K562 (cell line): ENCODE measurements around the gene PLXDC1. TPM values are rescaled to one million over a fixed set of nuclear protein-coding genes. Genes with fewer than 3 reads are reported as not detected.

ENCODE experiments used
- BRF1 ChIP-seq: IDR thresholded peaks from 3 replicates; pipeline ENCODE4 v1.6.1; 2011; ENCODE audit warnings: borderline replicate concordance, mild to moderate bottlenecking; ENCODE audit not compliant: insufficient read length; ENCODE audit errors: extremely low read depth
- FUS ChIP-seq: fragments of 200-400 bp; formaldehyde crosslinking; optimal IDR thresholded peaks from 2 replicates; pipeline ENCODE3; 2017; ENCODE audit warnings: low read depth, low read length
- GTF2A2 ChIP-seq: IDR thresholded peaks from 2 replicates; pipeline ENCODE4 v1.6.1; 2016; ENCODE audit warnings: mild to moderate bottlenecking, missing genetic modification characterization, missing compliant biosample characterization
- HNRNPL ChIP-seq: fragments of 200-400 bp; formaldehyde crosslinking; IDR thresholded peaks from 2 replicates; pipeline ENCODE4 v1.6.1; 2017; ENCODE audit warnings: low read depth, mild to moderate bottlenecking, low read length
- LARP7 ChIP-seq: fragments of 450-650 bp; IDR thresholded peaks from 2 replicates; pipeline ENCODE4 v1.6.1; 2016
- MED1 ChIP-seq: sonication (generic); formaldehyde crosslinking; IDR thresholded peaks from 2 replicates; pipeline ENCODE4 v1.8.1; 2023; ENCODE audit warnings: missing genetic modification reagents, borderline replicate concordance
- MEIS2 ChIP-seq: fragments of 450-650 bp; IDR thresholded peaks from 2 replicates; pipeline ENCODE4 v1.6.1; 2014; ENCODE audit warnings: mild to moderate bottlenecking; ENCODE audit not compliant: partially characterized antibody
- NR2F6 ChIP-seq: fragments of 450-650 bp; formaldehyde crosslinking; IDR thresholded peaks from 2 replicates; pipeline ENCODE4 v1.4.0; 2020; ENCODE audit warnings: mild to moderate bottlenecking
- SMARCA4 ChIP-seq: fragments of 450-650 bp; IDR thresholded peaks from 2 replicates; pipeline ENCODE4 v1.6.1; 2016
- SMARCB1 ChIP-seq: IDR thresholded peaks from 2 replicates; pipeline ENCODE4 v1.6.1; 2011; ENCODE audit warnings: improper control_type of control experiment, low read depth; ENCODE audit not compliant: insufficient read length
- SRSF3 ChIP-seq: fragments of 200-400 bp; formaldehyde crosslinking; IDR thresholded peaks from 2 replicates; pipeline ENCODE4 v1.6.1; 2016; ENCODE audit warnings: mild to moderate bottlenecking, low read length, moderate library complexity; ENCODE audit not compliant: insufficient read depth
- STAT5A ChIP-seq: IDR thresholded peaks from 2 replicates; pipeline ENCODE4 v1.6.1; 2012; ENCODE audit warnings: low read length, inconsistent platforms, borderline replicate concordance
- SUPT5H ChIP-seq: fragments of 450-650 bp; IDR thresholded peaks from 2 replicates; pipeline ENCODE4 v1.6.1; 2016
- TEAD1 ChIP-seq, 2 experiments: fragments of 450-650 bp in 1 of 2; sonication (generic) in 1 of 2; formaldehyde crosslinking; IDR thresholded peaks; 2 replicates each; pipeline versions ENCODE4 v1.4.0 to v1.8.0; 2020 to 2022; ENCODE audit warnings: mild to moderate bottlenecking in 2 of 2, missing genetic modification reagents in 1 of 2
- TEAD4 ChIP-seq, 2 experiments: sonication (generic) in 1 of 2; formaldehyde crosslinking in 1 of 2; IDR thresholded peaks; 2 replicates each; pipeline versions ENCODE4 v1.6.1 to v1.8.0; 2012 to 2022; ENCODE audit warnings: borderline replicate concordance in 1 of 2, inconsistent platforms in 1 of 2, low read length in 1 of 2, mild to moderate bottlenecking in 1 of 2, missing genetic modification reagents in 1 of 2
- ZEB2 ChIP-seq: fragments of 450-650 bp; IDR thresholded peaks from 2 replicates; pipeline ENCODE4 v1.6.1; 2016
- ZNF146 ChIP-seq: IDR thresholded peaks from one replicate; pipeline ENCODE4 v1.6.1; 2018; ENCODE audit warnings: missing compliant biosample characterization; ENCODE audit not compliant: unreplicated experiment
- ZNF23 ChIP-seq: fragments of 250-450 bp; sonication (Bioruptor Pico); IDR thresholded peaks from 2 replicates; pipeline ENCODE4 v1.4.0; 2020; ENCODE audit warnings: mild to moderate bottlenecking
- ZNF707 ChIP-seq: fragments of 250-450 bp; sonication (Bioruptor Pico); conservative IDR thresholded peaks from 2 replicates; pipeline ENCODE4 v1.8.0; 2022; ENCODE audit warnings: inconsistent platforms, mild to moderate bottlenecking, moderate library complexity
- polyA plus RNA-seq, 8 experiments: library from polyadenylated mRNA; depleted of rRNA in 4 of 8; stranded (reverse) in 5 of 8; unstranded in 3 of 8; fragments of >200 nt; fragmentation: Nextera tagmentation in 2 of 8; fragmentation: Illumina TruSeq in 1 of 8; extraction: Ambion mirVana in 2 of 8; extraction: Trizol in 1 of 8; gene quantifications; 2 replicates each; pipeline versions ENCODE4 v1.2.1 to v1.2.3, GENCODE V29; 2011 to 2014; ENCODE audit warnings: inconsistent platforms in 1 of 8, missing spikeins in 1 of 8
- total RNA-seq, 7 experiments: library from RNA; depleted of rRNA in 6 of 7; stranded (reverse); fragments of >200 nt in 6 of 7; fragmentation: Illumina TruSeq in 2 of 7; extraction: Trizol in 2 of 7; gene quantifications; 2 replicates each; pipeline versions ENCODE4 v1.2.1 to v1.2.3, GENCODE V29; 2011 to 2021; ENCODE audit warnings: low replicate concordance in 1 of 7
- TF ChIP-seq, protein P1 (sequence below): fragments of 200-800 bp; sonication (Bioruptor generic); IDR thresholded peaks from 2 replicates; pipeline ENCODE4 v1.6.1; 2017; ENCODE audit warnings: missing genetic modification characterization, missing compliant biosample characterization
- TF ChIP-seq, protein P2 (sequence below): fragments of 250-450 bp; sonication (Bioruptor Pico); IDR thresholded peaks from 2 replicates; pipeline ENCODE4 v1.8.0; 2021; ENCODE audit warnings: moderate library complexity, mild to moderate bottlenecking, inconsistent platforms
- TF ChIP-seq, protein P3 (sequence below): sonication (generic); formaldehyde crosslinking; IDR thresholded peaks from 2 replicates; pipeline ENCODE4 v1.8.1; 2023; ENCODE audit warnings: mild to moderate bottlenecking, missing genetic modification reagents

PLXDC1 gene
- total and polyA plus RNA-seq, 9 of the 15 experiments (the other 6 are each of a cell fraction or from before 2014, with no cell fraction given), result not detected

DNA sequence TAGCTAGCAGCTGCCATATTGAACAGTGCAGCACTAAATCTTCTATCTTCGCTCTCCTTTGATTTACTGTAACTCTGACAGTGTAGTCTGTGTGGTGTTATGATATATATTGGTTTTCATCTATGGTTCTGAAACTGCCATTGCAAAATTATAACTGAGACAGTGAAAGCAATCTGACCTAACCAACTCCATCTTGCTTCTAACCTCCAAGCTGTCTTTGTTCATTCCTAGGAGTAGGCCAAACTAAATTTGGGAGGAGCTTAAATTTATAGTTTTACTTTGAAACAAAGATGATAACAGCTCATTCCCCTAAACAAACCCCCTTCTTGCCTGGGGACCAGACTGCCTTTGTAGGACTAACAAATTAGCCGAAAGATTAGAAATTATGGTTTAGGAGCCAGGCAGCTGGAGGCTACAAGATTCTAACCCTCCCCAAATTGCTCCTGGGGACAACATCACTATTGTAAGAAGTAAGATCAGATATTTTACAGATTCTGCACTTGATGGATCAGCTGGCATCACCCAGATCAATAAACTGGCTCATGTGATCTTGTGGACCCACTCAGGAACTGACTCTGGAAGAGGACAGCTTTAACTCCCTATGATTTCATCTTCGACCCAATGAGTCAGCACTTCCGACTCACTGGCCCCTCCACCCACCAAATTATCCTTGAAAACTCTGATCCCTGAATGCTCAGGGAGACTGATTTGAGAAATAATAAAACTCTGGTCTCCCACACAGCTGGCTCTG is 137.2 kb downstream of the PLXDC1 start (continued):
- peak; percentile 81 for TF ChIP-seq ZNF707 (CRISPR knock-in tag)
- TF ChIP-seq SMARCB1, result no peak
- TF ChIP-seq NR2F6 (CRISPR knock-in tag), result 0 out of 2 replicates have a peak, but pooled peaks have one; percentile 73
- TF ChIP-seq ZNF23 (CRISPR knock-in tag), result peak; percentile 90
- TF ChIP-seq SUPT5H, result no peak
- no peak for TF ChIP-seq LARP7
- no peak for TF ChIP-seq FUS
- TF ChIP-seq MEIS2, result no peak
- TF ChIP-seq STAT5A, result no peak
- TF ChIP-seq, protein P1, sequence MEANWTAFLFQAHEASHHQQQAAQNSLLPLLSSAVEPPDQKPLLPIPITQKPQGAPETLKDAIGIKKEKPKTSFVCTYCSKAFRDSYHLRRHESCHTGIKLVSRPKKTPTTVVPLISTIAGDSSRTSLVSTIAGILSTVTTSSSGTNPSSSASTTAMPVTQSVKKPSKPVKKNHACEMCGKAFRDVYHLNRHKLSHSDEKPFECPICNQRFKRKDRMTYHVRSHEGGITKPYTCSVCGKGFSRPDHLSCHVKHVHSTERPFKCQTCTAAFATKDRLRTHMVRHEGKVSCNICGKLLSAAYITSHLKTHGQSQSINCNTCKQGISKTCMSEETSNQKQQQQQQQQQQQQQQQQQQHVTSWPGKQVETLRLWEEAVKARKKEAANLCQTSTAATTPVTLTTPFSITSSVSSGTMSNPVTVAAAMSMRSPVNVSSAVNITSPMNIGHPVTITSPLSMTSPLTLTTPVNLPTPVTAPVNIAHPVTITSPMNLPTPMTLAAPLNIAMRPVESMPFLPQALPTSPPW (CRISPR knock-in tag), result peak; percentile 55
- no peak for TF ChIP-seq ZEB2
- TF ChIP-seq, protein P2, sequence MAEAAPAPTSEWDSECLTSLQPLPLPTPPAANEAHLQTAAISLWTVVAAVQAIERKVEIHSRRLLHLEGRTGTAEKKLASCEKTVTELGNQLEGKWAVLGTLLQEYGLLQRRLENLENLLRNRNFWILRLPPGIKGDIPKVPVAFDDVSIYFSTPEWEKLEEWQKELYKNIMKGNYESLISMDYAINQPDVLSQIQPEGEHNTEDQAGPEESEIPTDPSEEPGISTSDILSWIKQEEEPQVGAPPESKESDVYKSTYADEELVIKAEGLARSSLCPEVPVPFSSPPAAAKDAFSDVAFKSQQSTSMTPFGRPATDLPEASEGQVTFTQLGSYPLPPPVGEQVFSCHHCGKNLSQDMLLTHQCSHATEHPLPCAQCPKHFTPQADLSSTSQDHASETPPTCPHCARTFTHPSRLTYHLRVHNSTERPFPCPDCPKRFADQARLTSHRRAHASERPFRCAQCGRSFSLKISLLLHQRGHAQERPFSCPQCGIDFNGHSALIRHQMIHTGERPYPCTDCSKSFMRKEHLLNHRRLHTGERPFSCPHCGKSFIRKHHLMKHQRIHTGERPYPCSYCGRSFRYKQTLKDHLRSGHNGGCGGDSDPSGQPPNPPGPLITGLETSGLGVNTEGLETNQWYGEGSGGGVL (CRISPR knock-in tag), result peak; percentile 93
- TF ChIP-seq GTF2A2 (tag), result peak; percentile 97
- no peak for TF ChIP-seq SRSF3
- TF ChIP-seq MED1 (CRISPR knock-in tag), result no peak
- TF ChIP-seq SMARCA4, result peak; percentile 81
- TF ChIP-seq ZNF146 (CRISPR knock-in tag), result no peak
- TF ChIP-seq, protein P3, sequence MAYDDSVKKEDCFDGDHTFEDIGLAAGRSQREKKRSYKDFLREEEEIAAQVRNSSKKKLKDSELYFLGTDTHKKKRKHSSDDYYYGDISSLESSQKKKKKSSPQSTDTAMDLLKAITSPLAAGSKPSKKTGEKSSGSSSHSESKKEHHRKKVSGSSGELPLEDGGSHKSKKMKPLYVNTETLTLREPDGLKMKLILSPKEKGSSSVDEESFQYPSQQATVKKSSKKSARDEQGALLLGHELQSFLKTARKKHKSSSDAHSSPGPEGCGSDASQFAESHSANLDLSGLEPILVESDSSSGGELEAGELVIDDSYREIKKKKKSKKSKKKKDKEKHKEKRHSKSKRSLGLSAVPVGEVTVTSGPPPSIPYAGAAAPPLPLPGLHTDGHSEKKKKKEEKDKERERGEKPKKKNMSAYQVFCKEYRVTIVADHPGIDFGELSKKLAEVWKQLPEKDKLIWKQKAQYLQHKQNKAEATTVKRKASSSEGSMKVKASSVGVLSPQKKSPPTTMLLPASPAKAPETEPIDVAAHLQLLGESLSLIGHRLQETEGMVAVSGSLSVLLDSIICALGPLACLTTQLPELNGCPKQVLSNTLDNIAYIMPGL (CRISPR knock-in tag), result no peak
- TF ChIP-seq TEAD1 (CRISPR knock-in tag; IDR thresholded peaks at IDR 0.05), result peak in 1 of 2 experiments; percentile 98; a peak in 2 of 4 replicates
- no peak for TF ChIP-seq HNRNPL
- no peak for TF ChIP-seq TEAD4 (IDR thresholded peaks at IDR 0.05; ENCODE audit: low read length)
- no peak for TF ChIP-seq TEAD4 (CRISPR knock-in tag; IDR thresholded peaks at IDR 0.05; ENCODE audit: borderline replicate concordance)
- TF ChIP-seq BRF1, result no peak
